ENCODE data around the gene CZIB.

CZIB gene

GRCh38 chr1:53220171-53220961 lies at the start of gene CZIB:
CZIB (minus strand) TSS chr1:53220634; CDS start chr1:53220575, 59 bp downstream.
- peaks cover 28% of the 10 kb centered on the region for H3K4me1 Mint-ChIP-seq
- peak within 1 kb of the TSS; percentile 90 for H3K4me3 Mint-ChIP-seq
- peak; percentile 94 for ATAC-seq
- no peaks in the 10 kb centered on the region for H3K27me3 Mint-ChIP-seq
- H3K36me3 Mint-ChIP-seq (ENCODE audit: low read depth): peaks cover 14% of the 10 kb centered on the region
- DNase-seq: peak; percentile 97
- no peaks in the 10 kb centered on the region for H3K9me3 Mint-ChIP-seq
- peak within 1 kb of the TSS; percentile 95 for H3K27ac Mint-ChIP-seq

GRCh38 chr1:53270107-53270506 lies 49.7 kb upstream of the CZIB start:
- no peak for DNase-seq
- Mint-ChIP-seq H3K9me3 (no peaks in the 10 kb centered on the region), H3K27ac (no peak overlapping the region), H3K4me3 (no peak overlapping the region), H3K4me1 (peaks cover 7% of the 10 kb centered on the region), H3K36me3 (ENCODE audit: low read depth) (peaks cover 63% of the 10 kb centered on the region), H3K27me3 (no peaks in the 10 kb centered on the region)
- peak; percentile 16 for ATAC-seq

GRCh38 chr1:53267761-53268160 lies 47.3 kb upstream of the CZIB start:
- H3K27me3 Mint-ChIP-seq: no peaks in the 10 kb centered on the region
- H3K4me1 Mint-ChIP-seq: peaks cover 7% of the 10 kb centered on the region
- H3K36me3 Mint-ChIP-seq (ENCODE audit: low read depth): peaks cover 63% of the 10 kb centered on the region
- ATAC-seq (no peak), DNase-seq (no peak)
- no peak overlapping the region for H3K27ac Mint-ChIP-seq
- H3K9me3 Mint-ChIP-seq: no peaks in the 10 kb centered on the region
- H3K4me3 Mint-ChIP-seq: no peak overlapping the region

GRCh38 chr1:53266038-53266437 lies 45.6 kb upstream of the CZIB start:
- Mint-ChIP-seq H3K4me1 (peaks cover 6% of the 10 kb centered on the region), H3K4me3 (no peak overlapping the region), H3K27me3 (no peaks in the 10 kb centered on the region), H3K9me3 (no peaks in the 10 kb centered on the region), H3K27ac (no peak overlapping the region), H3K36me3 (ENCODE audit: low read depth) (peaks cover 65% of the 10 kb centered on the region)
- no peak for ATAC-seq
- DNase-seq: no peak

- no peaks in the 10 kb centered on the region for H3K27me3 Mint-ChIP-seq
- no peak overlapping the region for H3K27ac Mint-ChIP-seq
- no peaks in the 10 kb centered on the region for H3K9me3 Mint-ChIP-seq
- no peak for DNase-seq
- H3K4me1 Mint-ChIP-seq: peaks cover 2% of the 10 kb centered on the region
- H3K4me3 Mint-ChIP-seq: no peak overlapping the region
- H3K36me3 Mint-ChIP-seq (ENCODE audit: low read depth): peaks cover 64% of the 10 kb centered on the region
- ATAC-seq: no peak
These were observed 45.1 kb upstream of the CZIB start for GRCh38 chr1:53265581-53265980.

- ATAC-seq: no peak
- Mint-ChIP-seq H3K36me3 (ENCODE audit: low read depth) (peaks cover 66% of the 10 kb centered on the region), H3K4me1 (no peaks in the 10 kb centered on the region), H3K4me3 (no peak overlapping the region), H3K27ac (no peak overlapping the region), H3K9me3 (no peaks in the 10 kb centered on the region), H3K27me3 (no peaks in the 10 kb centered on the region)
- no peak for DNase-seq
These were observed 43.6 kb upstream of the CZIB start for GRCh38 chr1:53264048-53264447.

GRCh38 chr1:53262000-53262399 lies 41.6 kb upstream of the CZIB start:
- Mint-ChIP-seq H3K4me3 (no peak overlapping the region), H3K36me3 (ENCODE audit: low read depth) (peaks cover 70% of the 10 kb centered on the region), H3K27me3 (no peaks in the 10 kb centered on the region), H3K9me3 (no peaks in the 10 kb centered on the region), H3K4me1 (no peaks in the 10 kb centered on the region), H3K27ac (no peak overlapping the region)
- DNase-seq (no peak), ATAC-seq (no peak)

GRCh38 chr1:53260631-53261247 lies 40.3 kb upstream of the CZIB start:
- no peak overlapping the region for H3K4me3 Mint-ChIP-seq
- no peak for ATAC-seq
- H3K9me3 Mint-ChIP-seq: no peaks in the 10 kb centered on the region
- no peaks in the 10 kb centered on the region for H3K27me3 Mint-ChIP-seq
- no peaks in the 10 kb centered on the region for H3K4me1 Mint-ChIP-seq
- no peak for DNase-seq
- peaks cover 66% of the 10 kb centered on the region for H3K36me3 Mint-ChIP-seq (ENCODE audit: low read depth)
- H3K27ac Mint-ChIP-seq: no peak overlapping the region

GRCh38 chr1:53259932-53260331 lies 39.5 kb upstream of the CZIB start:
- DNase-seq: no peak
- H3K36me3 Mint-ChIP-seq (ENCODE audit: low read depth): peaks cover 64% of the 10 kb centered on the region

GRCh38 chr1:53258216-53258615 lies 37.8 kb upstream of the CZIB start:
- Mint-ChIP-seq H3K9me3 (no peaks in the 10 kb centered on the region), H3K27me3 (no peaks in the 10 kb centered on the region), H3K36me3 (ENCODE audit: low read depth) (peaks cover 63% of the 10 kb centered on the region), H3K27ac (no peak overlapping the region), H3K4me1 (no peaks in the 10 kb centered on the region), H3K4me3 (no peak overlapping the region)
- no peak for ATAC-seq
- no peak for DNase-seq

More at GRCh38 chr1:53259932-53260331, 39.5 kb upstream of the CZIB start:
- no peaks in the 10 kb centered on the region for H3K4me1 Mint-ChIP-seq
- no peak overlapping the region for H3K27ac Mint-ChIP-seq
- no peak for ATAC-seq
- H3K27me3 Mint-ChIP-seq: no peaks in the 10 kb centered on the region
- H3K4me3 Mint-ChIP-seq: no peak overlapping the region
- H3K9me3 Mint-ChIP-seq: no peaks in the 10 kb centered on the region

- DNase-seq (no peak), ATAC-seq (no peak)
- Mint-ChIP-seq H3K4me1 (no peaks in the 10 kb centered on the region), H3K27me3 (no peaks in the 10 kb centered on the region), H3K36me3 (ENCODE audit: low read depth) (peaks cover 64% of the 10 kb centered on the region), H3K9me3 (no peaks in the 10 kb centered on the region), H3K4me3 (no peak overlapping the region), H3K27ac (peak overlapping the region; percentile 30)
These were observed 37.1 kb upstream of the CZIB start for GRCh38 chr1:53257454-53258081.

- H3K36me3 Mint-ChIP-seq (ENCODE audit: low read depth): peaks cover 66% of the 10 kb centered on the region
- no peaks in the 10 kb centered on the region for H3K27me3 Mint-ChIP-seq
- DNase-seq (no peak), ATAC-seq (no peak)
- no peak overlapping the region for H3K4me3 Mint-ChIP-seq
- peak overlapping the region; percentile 30 for H3K27ac Mint-ChIP-seq
- no peaks in the 10 kb centered on the region for H3K4me1 Mint-ChIP-seq
- no peaks in the 10 kb centered on the region for H3K9me3 Mint-ChIP-seq
These were observed 36.3 kb upstream of the CZIB start for GRCh38 chr1:53256511-53257453.

- no peaks in the 10 kb centered on the region for H3K27me3 Mint-ChIP-seq
- H3K4me1 Mint-ChIP-seq: no peaks in the 10 kb centered on the region
- H3K36me3 Mint-ChIP-seq (ENCODE audit: low read depth): peaks cover 66% of the 10 kb centered on the region
- no peaks in the 10 kb centered on the region for H3K9me3 Mint-ChIP-seq
- H3K27ac Mint-ChIP-seq: no peak overlapping the region
- ATAC-seq (no peak), DNase-seq (no peak)
- no peak overlapping the region for H3K4me3 Mint-ChIP-seq
These were observed 34.6 kb upstream of the CZIB start for GRCh38 chr1:53255031-53255430.

- Mint-ChIP-seq H3K4me3 (no peak overlapping the region), H3K27me3 (no peaks in the 10 kb centered on the region), H3K27ac (no peak overlapping the region), H3K9me3 (no peaks in the 10 kb centered on the region), H3K4me1 (no peaks in the 10 kb centered on the region), H3K36me3 (ENCODE audit: low read depth) (peaks cover 62% of the 10 kb centered on the region)
- ATAC-seq (no peak), DNase-seq (no peak)
These were observed 33.7 kb upstream of the CZIB start for GRCh38 chr1:53254011-53254640.
